Islet of Langerhans (tissue), 1 donor: ENCODE measurements around the gene KLHL3.

Experiments
- FAIRE-seq: peaks from one replicate; lab custom pipeline; 2011; peaks lifted over from hg19 to GRCh38; lab: Jason Lieb, UNC

The KLHL3 gene

DNA sequence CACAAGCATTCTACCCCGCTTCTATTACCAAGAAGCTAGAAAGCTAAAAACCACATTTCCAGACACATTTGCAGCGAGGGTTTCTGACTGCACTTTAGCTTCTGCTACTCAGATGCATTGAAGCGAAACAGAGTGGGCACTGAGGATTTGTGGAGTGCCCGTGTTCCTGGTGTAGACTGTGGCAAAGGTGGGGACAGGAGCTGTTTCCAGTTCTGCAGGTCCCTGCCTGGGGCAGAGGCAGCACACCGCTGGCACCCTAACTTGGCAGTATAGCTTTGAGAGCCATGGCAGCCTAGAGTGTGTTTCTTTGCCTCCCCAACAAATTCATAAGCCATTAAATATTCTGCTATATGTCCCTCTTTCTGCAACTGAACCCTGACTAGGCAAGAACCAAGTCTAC is 128.1 kb downstream of the KLHL3 start:
- no peak for FAIRE-seq

DNA sequence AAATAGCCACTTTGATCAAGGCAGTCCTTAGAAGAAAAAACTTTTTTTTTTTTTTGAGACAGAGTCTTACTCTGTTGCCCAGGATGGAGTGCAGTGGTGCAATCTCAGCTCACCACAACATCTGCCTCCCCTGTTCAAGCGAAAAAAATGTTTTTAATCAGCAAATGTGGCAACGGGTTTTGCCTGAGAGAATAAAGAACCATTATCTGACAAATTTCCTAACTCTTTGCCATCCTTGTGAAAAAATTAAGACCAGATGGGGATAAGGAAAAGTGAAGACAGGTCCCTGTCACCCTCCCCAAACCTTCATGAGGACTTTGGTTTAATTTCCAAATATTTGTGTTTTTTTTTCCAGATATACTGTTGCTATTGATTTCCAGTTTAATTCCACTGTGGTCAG is 129.5 kb downstream of the KLHL3 start:
- no peak for FAIRE-seq

DNA sequence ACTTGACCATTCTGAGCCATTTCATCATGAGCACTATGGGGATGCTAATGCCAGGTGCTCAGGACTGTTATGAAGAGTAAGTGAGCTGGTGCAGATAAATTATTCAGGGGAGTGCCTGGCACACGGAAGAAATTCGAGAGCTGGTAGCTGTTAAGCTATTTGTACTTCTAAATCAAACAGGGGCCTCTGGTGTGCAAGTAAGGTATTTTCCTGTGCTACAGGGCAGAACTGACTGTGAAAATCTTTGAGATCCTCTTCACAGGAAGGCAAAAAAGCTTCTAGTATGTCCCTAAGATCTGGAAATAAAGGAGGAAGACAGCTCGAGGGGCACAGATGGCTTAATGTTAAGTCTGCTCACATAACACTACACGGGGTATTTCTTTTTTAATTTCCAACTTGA is 130.5 kb downstream of the KLHL3 start:
- no peak for FAIRE-seq

DNA sequence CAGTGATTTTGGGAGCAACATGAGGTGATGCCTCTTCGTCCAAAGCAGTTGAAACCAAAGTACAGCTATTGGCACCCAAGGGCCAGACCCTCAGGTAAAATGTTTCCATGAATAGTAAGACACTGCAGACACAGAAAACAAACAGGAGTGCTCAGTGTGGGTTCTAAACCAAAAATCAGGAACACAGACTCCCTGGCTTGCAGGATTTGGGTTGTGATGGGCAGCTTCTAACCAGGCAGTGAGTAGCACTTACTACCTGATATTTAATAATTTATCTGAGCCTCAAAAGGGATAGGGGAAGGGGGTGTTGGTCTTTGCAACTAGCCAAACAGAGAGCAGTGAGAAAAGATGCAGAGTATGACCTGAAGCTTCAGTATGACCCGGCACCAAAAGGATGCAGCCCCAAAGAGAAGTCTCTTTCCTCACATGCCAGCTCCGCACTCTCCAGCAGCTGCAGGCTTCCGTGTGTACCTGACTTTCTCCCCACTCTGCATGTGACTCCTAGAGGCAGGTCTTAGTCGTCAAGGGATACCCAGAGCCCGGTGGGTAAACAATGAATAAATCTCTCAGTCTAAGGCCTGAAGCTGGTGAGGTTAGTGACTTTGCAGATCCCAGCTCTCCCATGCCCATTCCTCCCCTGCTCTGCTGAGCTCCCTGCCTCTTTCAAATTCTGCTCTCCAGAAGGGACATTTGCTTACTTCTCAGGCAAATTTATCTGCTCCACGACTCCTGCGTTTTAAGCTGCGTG is 131.4 kb downstream of the KLHL3 start:
- no peak for FAIRE-seq

DNA sequence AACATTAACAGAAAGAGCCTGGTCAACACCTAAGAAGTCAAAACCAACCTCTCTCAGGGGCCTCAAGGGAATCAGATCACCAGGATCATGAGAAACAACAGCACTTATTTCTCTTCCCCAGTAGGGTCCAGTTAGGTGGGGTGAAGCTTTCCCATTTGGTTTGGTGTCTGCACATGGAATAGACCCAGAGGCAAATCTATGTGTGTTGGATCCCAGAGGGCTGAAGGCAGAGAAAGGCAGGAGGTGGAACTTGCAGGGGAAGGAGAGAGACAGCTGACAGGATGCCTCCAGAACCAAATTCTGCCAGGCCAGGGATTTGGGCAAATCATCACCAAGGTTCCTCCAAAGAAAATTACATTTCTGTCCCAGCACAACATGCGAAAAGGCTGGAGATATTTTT is 132.0 kb downstream of the KLHL3 start:
- no peak for FAIRE-seq

DNA sequence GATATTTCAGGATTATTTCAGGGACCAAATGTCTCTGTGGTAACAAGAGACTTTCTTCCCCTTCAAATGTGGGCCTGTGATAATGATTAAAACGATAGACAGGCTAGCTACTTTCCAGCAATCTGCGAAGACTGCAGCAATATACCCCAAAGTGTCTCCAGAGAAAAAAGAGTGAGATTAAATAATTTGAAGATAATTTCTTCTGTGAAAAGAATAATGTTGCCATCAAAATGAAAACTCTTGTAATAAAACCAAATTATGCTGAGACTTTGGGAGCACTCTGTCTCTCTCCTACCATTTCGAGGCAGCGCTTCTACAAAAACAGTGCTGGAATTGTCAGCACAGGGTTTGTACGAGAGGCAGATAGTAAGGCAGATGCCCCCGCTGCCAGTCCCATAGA is 132.5 kb downstream of the KLHL3 start:
- FAIRE-seq: no peak

DNA sequence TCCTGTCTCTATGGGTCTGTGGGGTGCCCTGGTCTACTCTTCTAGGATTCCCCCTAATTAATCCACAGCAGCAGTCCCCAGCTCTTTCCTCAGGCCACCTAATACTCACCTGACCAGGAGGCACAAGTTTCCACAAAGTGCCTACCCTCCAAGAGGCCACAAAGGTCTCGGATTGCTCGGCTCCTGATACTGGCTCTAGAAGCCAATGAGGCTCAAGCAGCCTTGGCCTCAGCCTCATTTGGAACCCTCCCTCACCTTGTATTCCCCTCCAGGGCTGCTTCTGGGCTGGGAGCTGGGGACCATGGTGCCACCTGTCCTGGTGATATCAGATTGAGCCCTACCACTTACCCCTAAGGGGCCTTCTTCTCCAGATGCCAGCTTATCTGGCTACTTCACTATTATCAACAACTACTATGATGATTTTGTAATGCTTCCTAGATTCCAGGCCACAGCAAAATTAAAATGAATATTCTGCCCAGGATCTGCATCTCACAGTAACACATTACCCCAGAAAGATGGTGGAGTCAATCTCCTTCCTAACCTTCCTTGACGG is 133.1 kb downstream of the KLHL3 start:
- FAIRE-seq: no peak

DNA sequence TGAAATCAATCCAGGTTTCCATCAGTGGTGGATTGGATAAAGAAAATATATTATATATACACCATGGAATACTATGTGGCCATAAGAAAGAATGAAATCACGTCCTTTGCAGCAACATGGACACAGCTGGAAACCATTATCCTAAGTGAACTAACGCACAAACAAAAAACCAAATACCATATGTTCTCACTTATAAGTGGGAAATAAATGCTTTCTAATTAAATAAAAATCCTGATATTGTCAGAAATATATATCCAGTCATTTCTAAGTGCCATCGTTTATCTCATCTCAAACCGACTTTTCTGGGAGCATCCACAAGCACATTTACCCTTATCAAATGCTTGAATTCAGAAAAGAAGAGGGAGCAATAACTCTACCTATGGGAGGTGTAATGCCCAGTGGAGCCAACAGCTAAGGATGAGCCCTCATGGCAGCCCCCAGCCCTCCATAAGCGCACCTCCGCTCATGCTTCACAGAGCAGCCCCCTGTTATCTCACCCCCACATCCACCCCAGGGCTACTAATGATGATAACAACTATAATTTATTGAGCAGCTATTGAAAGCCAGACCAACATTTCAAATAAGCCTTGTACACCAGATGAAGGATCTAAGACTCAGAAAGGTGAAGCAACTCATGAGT is 135.0 kb downstream of the KLHL3 start:
- FAIRE-seq: no peak

DNA sequence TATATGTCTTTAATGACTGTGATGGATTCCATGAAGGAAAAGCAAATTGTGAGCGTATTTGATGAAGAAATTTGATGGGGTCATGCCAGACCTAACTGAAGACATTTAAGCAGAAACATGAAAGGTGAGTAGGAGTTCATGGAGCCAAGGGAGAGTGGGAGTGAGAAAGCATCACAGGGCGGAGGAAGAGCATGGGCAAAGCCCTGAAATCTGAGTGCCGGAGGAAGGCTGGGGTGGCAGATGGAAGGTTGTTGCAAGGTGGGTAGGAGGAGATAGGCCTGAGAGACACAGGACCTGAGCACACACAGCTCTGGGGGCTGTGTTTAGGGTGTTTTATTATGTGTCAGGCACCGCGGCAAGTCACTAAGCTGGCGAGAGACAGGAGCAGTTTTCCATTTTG is 136.4 kb downstream of the KLHL3 start:
- no peak for FAIRE-seq

DNA sequence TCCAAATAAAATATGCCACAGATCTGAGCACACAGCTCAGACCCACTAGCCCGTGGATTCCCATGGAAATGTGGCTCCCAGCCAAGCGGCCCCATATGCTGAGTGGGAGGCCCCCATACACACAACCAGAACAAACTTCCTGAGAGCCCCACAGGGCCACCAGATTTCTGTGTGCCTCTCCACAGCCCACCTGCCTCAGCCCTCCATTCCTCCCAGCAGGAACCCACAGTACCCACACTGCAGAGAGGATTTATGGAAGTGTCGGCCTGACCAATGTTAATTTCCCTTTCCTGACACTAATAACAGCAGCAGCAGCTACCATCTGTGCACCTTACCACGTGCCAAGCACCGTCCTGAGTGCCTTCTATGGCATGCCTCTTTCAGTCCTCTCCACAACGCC is 137.5 kb downstream of the KLHL3 start:
- no peak for FAIRE-seq

DNA sequence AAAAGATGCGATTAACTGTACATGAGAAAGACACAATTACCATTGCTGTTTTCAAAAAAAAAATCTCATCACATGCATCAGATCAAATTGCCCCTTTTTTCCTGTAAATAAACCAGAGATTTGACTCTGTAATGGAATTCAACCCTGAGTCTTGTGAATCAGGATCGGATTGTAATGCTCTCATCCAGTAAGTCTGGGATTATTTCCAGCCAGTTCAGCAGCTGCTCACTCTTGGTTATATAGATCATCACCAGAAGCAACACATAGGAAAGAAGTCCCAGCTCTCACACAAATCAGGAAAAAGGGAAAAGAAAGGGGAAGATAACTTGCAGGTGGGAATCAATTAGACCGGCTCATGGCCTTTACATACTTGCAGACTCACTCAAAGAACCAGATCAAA is 138.9 kb downstream of the KLHL3 start:
- FAIRE-seq: no peak

DNA sequence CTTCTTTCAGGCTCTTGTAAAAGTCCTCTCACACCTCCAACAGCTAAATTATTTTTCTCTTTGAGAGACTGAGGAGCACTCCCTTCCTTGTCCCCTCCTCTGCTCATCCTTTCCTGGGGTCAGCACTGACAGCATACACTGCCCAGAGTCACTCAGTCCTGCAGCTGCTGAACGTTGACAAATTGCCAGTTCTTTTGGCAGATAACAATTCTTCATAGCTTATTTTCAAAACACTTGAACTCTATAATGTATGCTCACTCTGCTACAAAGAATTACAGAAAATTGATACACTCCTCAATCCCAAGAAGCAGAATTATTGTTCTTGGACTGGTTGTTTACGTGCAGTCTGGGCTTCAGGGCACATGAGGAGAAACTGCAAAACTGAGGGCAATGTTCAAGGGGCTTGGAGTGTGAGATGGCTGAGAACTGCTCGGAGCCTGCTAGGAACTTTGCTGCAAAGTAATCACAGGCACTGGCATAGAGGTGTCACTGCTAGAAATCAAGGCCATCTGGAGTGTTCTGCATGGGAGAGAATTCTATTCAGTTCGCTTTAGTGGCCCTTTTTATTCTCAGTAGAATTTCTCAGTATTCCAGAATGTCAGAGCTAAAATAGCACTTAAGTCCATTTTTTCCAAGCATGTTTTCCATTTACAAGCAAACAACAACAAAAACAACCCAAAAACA is 140.4 kb downstream of the KLHL3 start:
- no peak for FAIRE-seq

DNA sequence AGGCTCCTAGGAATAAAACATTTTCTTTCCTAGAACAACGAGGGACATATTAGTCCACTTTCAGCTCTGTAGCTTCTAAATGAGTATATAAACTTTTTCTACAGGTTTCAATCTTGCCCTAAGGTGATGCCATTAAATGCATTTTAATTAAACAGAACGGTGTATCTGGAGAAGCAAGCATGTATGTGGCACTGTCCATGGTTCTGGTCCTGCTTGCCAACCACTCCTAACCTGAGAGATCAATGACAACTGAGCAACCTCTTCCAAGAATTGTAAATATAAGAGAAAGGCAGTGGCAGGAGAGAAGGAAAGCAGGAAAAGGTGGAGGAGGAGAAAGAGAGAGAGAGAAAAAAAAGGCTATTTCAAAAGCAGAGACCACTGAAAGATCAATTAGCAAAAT is 141.2 kb downstream of the KLHL3 start:
- FAIRE-seq: no peak

DNA sequence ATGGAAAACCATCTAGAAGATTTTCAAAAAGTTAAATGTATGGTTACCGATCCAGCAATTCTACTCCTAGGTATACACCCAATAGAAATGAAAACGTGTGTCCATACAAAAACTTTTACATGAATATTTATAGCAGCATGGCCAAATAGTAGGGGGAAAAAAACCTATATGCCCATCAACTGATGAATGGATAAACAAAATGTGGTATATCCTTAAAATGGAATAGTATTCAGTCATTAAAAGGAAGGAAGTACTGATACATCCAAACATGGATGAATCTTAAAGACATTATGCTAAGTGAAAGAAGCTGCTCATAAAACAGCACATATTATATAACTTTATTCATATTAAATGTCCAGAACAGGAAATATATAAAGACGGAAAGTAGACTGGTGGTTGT is 143.6 kb downstream of the KLHL3 start:
- FAIRE-seq: no peak

DNA sequence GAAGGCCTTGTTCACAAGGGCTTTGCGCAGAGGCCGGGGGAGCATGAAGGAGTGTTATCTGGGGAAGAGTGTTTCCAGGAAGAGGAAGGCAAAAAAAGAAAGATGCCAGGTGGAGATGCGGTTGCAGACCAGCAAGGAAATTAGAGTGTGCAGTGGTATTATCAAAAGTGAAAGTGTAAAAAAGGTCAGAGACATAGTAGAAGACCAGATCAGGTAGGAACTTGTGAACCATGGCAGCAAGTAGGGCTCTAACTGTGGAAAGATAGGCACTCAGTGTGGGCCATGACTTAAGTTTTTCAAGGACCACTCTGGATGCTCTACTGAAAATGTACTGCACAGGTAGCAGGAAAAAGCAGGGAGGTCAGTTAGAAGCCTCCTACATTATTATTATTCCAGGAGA is 146.7 kb downstream of the KLHL3 start:
- FAIRE-seq: no peak

DNA sequence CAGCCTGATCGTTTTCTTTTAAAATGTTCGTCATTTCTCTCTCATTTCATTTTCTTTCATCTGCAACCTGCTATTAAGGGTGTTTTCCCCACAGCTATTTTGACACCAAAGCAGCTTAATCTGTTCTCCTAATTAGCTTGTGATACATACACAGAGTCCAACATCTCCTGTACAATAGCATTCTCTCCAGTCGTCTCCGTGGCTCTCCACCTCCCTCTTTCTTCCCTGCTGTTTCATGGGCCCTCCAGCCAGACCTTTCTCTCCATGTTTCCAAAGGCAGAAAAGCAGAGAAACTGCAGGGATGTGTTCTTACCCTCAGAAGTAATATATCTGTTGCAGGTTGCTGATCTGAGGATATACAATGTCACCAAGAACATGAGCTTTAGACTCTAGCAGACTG is 148.0 kb downstream of the KLHL3 start:
- no peak for FAIRE-seq

DNA sequence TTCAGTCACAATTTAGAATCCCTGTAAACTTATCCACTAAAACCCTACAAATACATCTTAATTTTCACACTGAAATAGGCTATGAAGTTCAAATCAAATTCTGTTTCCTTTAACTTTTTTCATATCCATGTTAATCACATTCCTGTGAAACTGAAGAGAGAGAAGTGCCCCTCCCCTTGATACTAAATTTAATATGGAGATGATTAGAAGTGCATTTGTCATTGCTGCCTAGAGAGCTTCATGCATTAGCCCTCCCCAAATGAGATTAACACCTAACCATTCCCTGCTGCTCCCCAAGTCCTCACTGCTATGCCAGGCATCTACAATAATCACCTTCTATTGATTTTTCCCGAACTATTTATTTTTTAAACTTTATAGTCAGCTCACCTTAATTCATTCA is 151.6 kb downstream of the KLHL3 start:
- FAIRE-seq: no peak

DNA sequence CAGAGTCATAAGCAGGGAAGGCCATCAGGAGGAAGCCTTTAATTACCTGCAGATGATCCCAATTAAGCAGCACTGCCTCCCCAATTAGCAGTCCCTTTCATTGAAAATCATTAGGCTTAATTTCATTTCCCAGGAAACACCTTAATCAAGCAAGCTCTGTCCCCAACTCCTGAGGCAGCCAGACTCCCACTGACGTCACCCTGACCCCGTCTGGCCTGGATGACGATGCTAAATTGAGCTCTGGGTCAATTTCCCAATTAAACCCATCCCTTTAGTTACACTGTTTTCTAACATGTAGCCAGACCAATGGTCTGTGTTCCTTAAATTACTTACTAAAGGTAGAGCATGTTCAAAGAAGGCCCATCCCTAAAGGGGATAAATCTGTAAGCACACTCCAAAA is 152.8 kb downstream of the KLHL3 start:
- FAIRE-seq: no peak

DNA sequence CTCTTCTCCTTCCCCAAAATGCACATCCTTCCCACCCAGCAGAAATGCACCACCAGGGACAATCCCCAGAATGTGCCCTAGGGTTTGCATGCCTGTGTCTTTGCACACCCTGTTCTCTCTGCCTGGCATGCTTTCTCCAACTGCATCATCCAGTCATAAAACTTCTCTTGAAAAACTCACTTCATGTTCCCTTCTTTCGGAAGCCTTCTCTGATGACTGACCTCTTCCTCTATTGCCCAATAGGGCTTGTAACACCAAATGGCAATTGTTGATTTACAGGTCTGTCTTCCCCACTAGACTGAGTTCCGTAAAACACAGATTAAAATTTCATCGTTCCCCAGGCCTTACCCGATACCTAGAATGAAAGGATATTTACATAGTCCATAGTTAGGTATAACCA is 153.7 kb downstream of the KLHL3 start:
- FAIRE-seq: no peak

DNA sequence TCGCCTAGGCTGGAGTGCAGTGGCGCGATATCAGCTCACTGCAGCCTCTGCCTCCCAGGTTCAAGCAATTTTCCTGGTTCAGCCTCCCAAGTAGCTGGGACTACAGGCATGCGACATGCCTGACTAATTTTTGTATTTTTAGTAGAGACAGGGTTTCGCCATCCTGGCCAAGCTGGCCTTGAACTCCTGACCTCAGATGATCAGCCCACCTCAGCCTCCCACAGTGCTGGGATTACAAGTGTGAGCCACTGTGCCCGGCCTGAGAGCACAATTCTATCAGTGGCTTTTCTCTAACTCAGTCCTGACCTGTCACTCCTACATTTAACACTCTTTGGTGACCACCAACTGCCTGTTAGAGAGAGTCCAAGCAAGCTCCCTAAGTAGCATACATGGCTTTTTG is 154.1 kb downstream of the KLHL3 start:
- FAIRE-seq: no peak

DNA sequence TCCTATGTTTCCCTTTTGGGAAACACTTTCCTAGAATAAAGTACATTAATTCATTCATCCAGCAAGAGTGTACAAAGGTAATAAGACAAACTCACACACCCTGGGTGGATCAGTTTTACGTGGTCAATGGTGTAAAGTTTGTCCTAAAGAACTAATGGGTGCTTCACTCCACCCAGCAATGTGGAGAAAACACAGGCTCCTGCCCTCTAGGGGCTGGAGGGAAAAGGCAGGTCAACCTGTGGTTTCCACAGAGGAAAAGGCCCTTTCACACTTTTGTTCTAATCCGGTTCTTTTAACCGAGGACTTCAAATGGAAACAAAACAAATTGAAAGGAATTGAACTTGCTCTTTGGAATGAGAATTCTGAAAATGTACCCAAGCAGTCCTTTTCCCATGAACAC is 155.9 kb downstream of the KLHL3 start:
- FAIRE-seq: no peak

DNA sequence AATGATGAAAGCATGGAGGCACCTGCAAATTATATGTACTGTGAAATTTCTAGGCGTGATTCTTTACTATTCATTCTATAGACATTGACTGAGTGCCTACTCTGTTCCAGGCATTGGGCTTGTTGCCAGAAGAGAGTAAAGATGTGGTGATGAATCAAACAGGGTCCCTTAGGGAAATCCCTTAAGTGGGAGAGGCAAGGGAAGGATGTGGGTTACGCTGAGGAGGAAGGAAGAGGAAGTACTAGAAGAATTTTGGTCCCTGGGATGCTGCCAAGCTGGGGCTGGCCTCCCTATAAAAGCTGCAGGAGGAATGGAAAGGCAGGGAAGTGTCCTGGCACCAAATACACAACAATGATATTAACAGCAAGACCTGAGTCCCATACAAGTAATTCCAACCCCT is 160.0 kb downstream of the KLHL3 start:
- no peak for FAIRE-seq

DNA sequence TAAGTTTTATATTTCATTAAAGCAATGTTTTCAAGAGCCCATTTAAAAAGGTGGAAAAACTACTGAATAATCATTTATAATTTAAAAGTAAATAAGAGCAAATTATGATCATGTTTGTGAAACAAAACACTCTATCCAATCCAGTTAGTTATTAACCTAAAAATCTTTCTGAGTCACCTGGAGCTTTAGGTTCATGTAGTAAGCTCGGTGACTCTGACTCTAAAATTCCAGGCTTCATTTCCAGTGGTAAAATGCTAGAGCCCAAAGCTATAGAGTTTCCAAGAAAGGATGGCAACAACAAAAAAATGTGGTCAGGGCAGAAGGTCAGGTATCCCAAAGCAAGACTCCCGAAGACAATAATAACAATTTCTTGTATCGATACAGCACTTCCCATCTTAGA is 160.7 kb downstream of the KLHL3 start:
- FAIRE-seq: no peak

DNA sequence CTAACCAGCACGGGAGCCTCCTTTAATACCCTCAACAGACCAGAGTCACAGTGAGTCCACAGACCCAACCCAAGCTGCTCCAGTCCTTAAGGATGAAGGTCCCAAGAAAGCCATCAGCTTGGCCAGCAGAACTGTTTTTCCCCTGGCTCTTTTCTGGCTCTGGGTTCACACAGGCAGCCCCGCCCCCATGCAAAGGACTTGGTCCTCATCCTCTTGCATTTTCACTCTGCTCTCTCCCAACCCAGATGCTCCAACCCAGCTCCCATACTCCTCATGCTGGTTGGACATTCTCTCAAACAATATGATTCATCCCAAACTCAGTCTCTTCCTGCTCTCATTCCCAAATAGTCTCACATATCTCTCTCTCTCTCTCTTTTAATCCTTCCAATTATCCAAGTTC is 162.5 kb downstream of the KLHL3 start:
- FAIRE-seq: no peak
